Stimulated activated CD8-positive, alpha-beta memory T cell treated with anti-CD3 and anti-CD28 coated beads, Interleukin-4, amount 100 ng/mL, for 48 hours (primary cell): ENCODE results near the gene ATG2A.

Source experiments
- DNase-seq: peaks from one replicate; pipeline ENCODE4 v3.0.0-alpha.2; 2020

ATG2A gene

DNA sequence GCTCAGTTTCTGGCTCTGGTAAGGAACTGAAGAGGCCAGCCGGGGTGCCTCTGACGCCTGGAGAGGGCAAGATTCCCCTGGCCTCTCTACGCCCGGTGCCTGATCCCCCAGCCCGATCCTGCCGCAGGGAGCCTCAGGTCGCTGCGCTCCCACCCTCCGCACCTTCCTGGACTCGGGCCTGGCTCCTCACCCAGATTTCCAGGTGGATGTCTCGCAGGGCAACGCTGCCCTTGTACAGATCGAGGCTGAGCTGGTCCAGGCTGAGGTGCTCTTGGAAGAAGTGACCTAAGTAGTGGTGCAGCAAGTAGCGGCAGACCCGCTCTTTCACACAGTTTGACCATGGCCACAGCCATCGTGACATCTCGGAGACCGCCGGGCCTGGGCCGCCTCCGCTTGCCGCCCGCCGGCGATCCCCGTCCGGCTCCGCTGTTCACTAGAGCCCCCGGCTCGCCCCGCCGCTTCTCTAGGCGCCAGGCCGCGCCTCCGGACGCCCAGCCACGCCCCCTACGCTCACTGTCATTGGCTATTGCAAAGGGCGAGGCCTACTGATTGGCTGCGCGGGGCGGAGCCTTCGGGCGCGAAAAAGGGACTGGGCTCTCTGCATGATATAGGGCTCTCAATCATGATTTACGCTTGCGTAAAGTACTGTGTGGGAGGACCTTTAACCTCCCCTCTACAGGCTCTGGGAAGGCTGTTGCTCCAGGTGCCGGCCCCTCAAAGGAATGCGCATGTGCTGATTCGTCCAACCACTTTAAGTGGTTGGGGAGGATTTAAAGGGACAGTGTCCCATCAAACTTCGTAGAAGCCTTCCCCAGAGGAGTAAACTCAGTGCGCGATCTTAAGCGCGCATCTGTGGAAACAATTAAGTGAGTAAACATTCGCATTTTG is at the start of gene ATG2A:
Gene ATG2A, minus strand, starts transcription at position 435 of the 888 bp plus-strand sequence. Its CDS starts 74 bp downstream, at position 361.
- DNase-seq, result peak; percentile 99

DNA sequence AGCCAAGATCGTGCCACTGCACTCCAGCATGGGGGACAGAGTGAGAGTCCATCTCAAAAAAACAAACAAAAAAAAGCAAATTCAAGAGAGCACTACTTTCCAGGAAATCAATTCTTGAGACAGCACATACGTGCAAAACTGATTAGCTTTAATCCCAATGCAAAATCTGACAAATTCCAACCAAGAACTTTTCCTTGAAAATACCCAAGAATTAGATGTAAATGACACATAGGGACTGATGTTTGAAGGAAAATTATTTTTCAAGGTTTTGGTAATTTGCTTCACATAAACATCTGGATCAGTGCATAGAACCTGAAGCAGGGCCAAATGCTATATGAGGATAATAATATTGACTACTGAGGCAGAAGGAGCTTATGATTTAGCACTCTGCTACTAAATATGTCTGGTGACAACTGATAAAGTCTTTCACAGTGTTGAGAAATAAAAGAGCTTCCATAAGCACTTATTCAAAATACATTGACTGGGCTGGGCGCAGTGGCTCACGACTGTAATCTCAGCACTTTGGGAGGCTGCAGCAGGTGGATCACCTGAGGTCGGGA is 46.1 kb upstream of the ATG2A start:
- no peak for DNase-seq

DNA sequence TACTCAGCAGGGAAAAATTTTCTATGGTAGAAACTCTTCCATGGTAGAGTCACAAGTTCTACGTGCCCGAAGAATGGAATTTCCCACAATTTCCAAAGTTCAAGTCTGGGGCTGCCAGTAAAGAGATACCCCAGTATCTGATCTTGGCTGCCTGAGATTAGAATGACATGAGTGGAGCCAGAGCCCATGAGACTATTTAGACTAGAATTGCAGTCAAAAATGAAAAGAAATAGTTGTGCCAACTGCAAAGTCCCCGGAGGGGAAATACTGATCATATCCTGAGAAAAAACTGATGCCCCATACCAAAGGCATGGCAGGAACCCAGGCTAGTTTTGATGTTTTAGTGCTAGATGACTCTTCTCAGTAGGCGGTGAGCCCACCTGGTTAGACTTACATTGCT is 43.7 kb upstream of the ATG2A start:
- no peak for DNase-seq

DNA sequence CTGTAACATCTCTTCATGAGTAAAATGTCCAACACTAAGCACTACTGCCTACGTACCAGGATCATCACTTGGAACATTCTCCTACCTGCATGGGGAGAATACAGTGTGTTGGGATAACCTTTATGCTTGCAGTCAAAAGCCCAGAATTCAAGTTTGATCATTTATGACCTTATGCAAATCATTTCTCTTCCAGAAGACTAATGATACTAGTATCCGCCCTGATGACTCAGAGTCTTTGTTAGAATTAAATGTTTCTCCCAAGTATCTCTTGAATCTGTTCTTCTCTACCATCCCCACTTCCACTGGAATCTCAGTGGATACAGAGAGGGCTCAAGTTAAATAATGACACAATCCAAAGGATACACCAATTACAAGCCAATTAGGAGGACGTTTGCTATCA is 42.5 kb upstream of the ATG2A start:
- no peak for DNase-seq

DNA sequence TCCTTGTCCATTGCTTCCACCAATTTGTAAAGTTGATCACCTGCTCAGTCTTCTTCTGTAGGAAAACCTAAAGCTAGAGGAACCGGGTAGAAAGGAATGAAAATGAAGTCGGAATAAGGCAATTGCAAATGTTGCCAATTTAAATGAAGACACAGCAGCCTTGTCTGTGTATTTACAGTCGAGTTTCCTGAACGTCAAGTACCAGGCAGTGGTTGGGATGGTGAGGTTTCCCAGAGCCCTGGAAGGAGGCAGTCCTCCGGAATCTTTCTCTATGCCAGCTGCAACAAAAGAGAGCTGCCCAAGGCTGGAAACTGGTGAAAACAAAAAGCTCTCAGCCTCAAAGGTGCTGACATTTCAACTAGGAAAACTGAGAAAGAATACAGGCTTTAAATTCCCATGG is 37.2 kb upstream of the ATG2A start:
- no peak for DNase-seq

DNA sequence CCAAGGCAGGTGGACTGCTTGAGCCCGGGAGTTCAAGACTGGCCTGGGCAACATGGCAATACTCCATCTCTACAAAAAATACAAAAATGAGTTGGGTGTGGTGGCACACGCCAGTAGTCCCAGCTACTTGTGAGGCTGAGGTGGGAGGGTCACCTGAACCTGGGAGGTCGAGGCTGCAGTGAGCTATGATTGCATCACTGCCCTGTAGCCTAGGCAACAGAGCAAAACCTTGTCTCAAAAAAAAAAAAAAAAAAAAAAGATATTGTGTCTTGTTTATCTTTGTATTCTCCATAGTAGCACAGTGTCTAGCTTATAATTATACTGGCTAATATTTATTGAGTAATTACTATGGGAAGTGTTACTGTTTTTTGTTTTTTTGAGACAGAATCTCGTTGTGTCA is 34.5 kb upstream of the ATG2A start:
- DNase-seq, result no peak

DNA sequence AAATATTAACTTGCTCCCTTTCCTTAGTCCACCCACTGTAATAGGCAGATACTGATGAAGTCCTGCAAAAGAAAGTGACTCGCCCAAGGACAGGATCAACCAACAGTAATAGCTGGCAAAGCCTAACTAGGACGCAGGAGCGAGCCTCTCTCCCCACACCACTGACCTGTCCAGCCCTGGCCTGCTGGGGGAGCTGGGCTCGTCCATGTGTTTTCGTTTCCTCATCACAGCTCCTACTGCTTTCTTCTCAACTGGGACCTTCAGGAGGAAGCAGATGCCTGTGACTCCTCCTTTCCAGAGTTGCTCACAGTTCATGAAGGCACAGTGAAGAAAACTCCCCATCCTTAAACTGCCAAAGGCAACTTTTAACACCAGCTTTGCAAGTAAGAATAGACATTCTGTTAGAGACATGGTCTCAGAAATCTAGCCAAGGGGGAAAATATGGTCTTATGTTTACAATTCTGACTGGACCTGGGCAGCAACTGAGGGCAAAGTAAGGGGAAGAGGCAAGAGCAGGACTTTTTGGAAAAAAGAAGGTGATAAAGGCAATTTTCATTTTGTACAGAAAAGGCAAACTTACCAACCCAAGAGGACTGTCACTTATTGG is 30.3 kb upstream of the ATG2A start:
- DNase-seq, result no peak

DNA sequence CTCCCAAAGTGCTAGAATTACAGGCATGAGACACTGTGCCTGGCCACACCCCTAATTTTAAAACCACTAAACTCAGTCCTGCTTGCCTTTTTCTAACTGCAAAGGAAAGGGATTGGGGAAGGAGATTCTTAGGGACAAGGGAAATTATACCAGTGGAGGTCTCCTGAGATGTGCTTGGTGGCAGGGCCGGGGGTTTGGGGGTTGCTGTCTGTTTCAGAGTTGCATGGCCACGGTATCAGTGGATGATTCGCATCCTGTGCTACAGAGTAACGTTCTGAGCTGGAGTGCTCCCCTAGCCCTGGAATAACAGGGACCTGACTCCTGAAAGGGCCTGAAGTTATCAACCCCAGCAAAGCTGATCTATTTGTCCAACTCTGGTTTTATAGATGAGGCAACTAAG is 19.5 kb upstream of the ATG2A start:
- no peak for DNase-seq

DNA sequence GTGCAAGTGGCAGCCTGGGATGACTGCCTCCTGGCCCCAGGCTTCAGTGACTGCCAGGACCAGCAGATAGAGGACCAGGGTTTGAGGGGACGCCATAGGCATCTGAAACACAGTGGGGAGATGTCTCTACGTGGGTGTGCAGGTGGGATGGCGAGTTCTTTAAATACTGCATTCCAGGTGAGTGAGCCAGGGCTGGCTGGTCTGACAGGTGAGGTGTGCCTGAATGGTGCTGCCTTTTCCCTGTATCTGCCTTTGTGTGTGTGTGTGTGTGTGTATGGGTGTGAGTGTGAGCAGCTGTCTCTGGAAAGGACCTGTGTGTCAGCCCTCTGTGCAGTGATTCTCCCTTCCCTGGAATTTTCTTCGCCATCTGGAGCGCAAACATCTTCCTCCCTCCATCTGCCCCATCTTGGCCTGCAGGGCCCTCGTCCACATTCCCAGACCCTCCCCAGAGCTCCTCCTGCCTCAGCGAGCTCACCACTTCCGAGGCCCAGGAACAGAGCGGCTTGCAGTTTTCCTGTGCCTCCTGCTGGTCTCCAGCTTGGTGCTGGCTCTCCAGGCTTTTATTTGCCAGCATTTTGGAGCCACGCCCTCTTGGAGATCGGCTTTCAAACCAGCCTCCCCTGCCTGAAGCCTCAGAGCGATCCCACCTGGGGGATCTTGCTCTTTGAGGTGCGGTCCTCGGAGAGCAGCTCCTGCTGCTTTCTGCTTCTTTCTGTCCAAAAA is 18.5 kb upstream of the ATG2A start, which contains the start of gene GPHA2:
Gene GPHA2, minus strand, starts transcription at position 535 of the 723 bp plus-strand sequence. Its CDS starts 433 bp downstream, at position 102.
- DNase-seq, result no peak

DNA sequence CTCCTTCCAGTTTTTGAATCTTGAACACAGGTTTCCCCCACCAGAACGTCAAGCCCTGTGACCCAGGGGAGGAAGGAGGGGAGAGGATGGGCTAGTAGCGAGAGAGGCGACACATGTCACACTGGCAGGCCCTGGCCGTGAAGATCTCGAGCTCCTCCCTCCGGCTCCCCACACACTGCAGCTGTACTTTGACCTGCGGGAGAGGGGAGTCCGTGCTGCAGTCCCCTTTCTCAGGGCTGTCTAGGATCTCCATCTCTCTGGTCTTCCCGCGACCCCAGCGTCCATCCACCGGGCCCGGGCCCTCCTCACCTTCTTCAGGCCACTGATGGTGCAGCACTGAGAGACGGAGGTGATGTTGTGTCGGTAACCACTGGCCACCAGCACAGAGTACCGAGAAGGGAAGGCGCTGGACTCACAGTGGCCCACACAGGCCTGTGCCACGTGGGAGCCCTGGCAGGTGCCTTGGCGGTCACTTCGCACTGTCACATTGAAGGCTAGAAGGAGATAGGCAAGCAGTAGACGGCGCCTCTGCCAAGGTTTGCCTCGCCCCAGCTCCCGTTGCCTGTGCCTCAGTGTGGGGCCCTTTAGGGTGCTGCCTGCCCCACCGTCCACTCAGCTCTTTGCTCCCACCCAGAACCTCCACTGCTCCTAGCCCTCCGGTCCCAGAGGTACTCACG is 17.8 kb upstream of the ATG2A start:
- no peak for DNase-seq

DNA sequence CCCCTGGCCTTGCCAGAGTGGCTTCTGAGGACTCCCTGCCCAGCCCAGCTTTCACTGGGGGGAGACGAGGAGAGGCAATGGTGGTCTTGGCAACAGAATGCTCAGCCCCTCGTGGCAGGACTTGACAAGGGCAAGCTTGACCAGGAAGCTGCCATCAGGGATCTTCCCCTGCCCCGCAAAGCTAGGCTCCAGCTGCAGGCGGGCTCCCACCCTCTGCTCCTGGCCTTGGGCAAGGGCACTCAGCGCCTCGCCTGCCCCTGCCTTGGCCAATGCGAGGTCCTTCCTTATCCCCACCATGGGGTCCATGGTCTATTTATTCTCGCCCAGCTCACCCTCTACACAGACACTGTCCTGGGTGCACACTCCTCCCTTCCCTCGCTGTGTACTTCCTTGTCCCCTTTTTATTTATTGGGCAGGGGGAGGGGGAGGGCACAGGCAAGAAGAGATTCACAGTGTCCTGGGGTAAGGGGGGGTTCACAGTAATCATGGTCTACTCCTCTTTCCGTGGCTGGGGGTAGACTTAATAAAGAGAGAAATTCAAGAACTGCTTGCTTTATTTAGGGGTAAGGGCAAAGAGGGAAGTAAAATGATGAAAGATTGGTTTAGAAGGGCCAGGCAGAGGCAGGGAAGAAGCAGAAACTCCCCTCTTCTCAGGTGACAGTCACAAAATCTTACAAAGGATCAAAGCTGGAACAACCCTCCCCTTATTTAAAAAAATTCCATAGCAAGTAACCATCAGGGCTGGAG is 17.1 kb upstream of the ATG2A start:
- DNase-seq, result no peak

DNA sequence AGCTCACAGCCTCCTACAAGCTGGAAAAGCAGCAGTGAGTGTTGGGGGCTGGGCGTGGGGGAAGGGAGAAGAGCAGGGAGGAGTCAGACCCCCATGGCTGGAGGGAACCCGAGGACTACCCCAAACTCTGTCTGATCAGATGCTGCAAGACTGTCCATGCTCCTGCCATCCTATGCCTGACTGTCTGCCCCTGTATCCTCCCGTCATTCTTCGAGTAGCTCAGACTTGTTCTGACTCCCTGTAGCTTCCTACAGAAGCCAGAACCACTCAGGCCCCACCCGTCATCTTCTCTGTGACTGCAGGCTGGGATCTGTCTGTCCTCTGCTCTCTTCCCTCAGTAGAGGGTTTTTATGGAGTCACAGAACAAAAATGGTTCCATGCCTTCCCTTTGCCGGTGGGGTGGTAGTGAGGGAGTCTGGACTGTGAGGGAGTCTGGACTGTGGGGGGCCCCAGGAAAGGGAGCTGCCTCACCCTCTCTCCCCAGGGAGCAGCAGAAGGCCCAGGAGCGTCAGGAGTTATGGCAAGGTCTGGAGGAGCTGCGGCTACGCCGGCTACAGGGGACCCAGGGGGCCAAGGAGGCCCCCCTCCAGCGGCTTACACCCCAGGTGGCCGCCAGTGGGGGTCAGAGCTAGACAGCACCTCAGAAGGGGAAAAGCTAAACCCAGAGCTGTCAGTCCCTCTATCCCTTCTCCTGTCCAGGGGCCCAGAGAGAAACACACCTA is 16.4 kb upstream of the ATG2A start:
- no peak for DNase-seq

DNA sequence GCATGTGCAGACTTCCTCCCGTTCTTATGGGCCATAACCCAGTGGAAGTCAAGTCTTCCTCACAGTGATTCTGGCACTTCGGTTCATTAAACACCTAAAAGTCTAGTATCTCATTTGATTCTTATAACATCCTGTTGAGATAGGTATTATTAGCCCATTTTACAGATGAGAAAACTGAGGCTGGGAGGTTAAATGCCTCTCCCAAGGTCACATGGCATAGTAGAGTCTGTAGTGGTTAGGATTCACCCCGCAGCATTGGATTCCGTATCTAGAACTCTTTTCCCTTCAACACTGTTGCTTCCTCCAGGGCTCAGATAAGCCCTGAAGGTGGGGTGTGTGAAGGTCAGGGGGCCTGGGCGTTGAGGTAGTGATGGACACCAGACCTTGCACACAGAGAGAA is 15.3 kb upstream of the ATG2A start:
- no peak for DNase-seq

DNA sequence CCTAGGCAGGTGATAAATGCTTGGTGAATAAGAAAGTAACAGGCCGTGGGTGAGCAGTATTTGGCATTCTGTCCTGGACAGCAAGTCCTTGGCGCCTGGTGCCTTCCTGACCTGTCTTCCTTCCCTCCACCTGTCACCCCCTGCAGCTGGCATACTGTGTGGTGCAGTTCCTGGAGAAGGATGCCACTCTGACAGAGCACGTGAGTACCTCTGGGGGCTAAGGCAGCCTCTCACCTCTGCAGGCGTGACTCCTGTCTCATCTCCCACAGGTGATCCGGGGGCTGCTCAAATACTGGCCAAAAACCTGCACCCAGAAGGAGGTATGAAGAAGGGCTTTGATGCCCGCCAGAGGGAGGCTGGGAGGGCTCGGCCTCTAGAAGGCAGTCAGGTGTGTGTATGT is 14.3 kb upstream of the ATG2A start:
- no peak for DNase-seq

DNA sequence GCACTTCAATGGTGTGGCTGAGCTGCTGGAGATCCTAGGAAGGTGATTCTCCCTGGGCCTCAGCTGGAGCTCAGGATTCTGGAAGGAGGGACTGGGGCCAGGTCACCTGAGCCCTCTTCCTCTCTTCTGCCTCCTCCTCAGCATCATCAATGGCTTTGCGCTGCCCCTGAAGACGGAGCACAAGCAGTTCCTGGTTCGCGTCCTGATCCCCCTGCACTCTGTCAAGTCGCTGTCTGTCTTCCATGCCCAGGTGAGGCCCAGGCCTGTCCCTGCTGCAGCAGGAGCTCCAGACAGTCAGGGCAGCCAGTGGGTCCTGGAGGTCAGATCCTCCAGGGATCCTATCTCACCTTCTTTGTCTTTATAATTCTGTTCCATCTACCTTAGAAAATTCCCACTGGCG is 13.3 kb upstream of the ATG2A start:
- no peak for DNase-seq

DNA sequence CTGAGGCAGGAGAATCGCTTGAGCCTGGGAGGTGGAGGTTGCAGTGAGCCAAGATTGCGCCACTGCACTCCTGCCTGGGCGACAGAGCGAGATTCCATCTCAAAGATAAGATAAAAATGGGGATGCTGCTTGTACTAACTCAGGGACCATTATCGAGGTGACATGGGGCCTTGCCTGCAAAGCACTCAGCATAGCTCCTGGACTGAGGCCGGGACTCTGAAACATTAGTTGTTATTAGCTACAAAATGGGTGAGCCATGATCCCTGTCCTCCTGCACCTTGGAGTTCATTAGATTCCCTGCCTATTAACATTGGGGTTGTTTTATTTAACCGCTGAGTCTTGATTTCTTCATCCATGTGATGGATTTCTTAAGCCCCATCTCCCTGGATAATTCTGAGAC is 12.6 kb upstream of the ATG2A start:
- DNase-seq, result no peak

DNA sequence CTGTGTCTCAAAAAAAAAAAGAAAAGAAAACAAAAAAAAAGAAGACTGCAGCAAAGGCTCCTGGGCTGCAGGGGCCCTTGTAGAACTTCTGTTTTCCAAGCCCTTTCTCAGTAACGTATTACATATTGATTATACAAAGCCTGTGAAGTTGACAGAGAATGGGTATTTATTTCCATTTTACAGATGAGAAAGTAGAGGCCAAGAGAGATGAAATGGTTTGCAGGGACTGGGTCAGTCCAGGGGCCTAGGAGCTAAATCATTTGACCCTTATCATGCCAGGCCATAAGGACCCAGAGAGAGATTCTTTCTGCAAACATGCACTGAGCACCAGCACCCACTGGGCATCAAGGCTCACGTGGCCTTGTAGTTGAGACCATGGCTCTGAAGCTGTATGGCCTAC is 11.9 kb upstream of the ATG2A start:
- DNase-seq, result no peak

DNA sequence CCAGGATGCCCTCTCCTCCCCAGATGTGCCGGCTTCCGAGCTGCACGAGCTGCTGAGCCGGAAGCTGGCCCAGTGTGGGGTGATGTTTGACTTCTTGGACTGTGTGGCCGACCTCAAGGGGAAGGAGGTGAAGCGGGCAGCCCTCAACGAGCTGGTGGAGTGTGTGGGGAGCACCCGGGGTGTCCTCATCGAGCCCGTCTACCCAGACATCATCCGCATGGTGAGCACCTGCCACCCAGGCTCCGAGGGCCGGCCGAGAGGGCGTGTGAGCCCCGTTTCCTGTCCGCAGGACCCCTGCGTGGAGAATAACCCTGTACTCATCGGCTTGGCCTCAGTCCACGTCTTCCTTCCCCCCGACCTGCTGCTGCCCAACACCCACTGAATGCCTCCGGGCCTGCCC is 9.7 kb upstream of the ATG2A start:
- no peak for DNase-seq

DNA sequence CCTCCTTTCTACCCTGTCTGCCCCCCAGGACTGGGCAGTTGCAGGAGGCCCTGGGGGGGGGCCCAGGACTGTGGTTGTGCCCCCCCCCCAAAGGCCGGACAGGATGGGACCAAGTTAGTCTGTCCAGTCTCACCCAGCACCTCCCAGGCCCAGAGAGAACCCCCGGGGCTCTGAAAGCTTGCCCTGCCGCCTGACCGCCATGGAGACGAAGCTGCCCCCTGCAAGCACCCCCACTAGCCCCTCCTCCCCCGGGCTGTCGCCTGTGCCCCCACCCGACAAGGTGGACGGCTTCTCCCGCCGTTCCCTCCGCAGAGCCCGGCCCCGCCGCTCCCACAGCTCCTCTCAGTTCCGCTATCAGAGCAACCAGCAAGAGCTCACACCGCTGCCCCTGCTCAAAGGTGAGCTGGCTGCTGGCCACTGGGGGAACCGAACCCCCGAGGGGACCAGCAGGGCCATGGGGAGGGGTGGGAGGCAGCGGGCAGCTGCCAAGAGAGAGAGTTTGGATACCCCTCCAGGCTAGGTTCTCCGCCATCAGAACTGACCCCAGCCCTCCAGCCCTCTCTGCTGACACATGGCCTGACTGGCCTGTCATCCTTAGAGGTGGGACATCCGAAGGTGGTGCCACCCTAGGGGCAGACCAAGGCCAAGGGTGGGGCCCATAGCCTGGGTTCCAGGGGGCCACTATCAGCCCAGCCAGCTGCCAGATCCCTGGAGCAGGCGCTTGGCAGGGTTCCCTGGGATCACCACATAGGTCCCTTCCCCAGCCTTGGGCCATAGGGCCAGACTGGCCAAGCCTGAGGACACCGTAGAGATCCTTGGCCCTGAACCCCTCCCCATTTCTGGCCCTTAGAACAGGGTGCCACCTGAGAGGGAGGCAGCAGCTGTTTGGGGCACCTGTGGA is 8.8 kb upstream of the ATG2A start:
- DNase-seq, result no peak

DNA sequence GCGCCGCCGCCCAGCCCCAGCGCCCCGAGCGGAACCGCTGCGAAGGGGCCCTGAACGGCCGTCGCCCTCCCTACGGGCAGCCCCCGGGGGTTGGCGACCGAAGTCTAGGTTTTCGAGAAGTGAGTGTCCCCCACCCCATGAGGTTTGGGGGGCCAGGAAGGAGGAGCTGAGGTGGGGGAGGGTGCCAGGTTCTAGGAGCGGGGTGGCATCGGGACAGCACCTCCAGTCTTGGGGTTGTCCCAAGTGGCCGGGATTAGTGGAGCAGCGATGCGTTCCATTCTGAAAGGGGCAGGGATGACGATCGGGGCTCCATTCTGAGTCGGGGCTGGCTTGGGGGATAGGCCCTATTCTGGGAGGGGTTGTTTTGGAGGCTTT is 7.9 kb upstream of the ATG2A start:
- DNase-seq, result peak; percentile 40
